HG03575 (cell line): ENCODE data around the gene OR6C76.
"Not testable (repeated sequence)": the region's sequence is repeated elsewhere in the genome, so short reads cannot be mapped to it uniquely, and the experiment has no call there.

Experiments
- ATAC-seq: cut with Tn5 transposase; IDR thresholded peaks from one replicate; pipeline ENCODE4 v1.9.1; 2021; ENCODE audit not compliant: unreplicated experiment, insufficient number of reproducible peaks, low FRiP score; ENCODE audit errors: extremely low read depth

The OR6C76 gene

GRCh38 chr12:55425954-55426353, at the start of gene OR6C76:
TSS of gene OR6C76 (plus strand) at chr12:55426254. CDS start at chr12:55426254, 0 bp downstream.
- no peak for ATAC-seq

DNA sequence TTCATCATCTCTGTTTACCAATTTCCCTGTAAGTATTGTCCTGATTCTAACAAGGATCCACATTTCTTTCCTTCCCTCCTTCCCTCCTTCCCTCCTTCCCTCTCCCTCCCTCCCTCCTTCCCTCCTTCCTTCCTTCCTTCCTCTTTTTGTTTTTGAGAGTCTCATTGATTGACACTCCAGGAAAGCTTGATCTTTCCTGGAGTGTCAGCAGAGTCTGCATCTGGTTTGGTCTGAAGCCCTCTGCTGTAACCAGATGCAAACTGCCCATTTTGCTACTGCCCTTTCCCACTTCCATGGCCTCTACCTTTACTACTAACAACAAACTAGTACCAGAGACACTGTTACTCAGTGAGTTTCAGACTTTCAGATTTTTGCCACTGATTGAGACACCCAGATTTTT, 40.2 kb upstream of the OR6C76 start:
- no peak for ATAC-seq

GRCh38 chr12:55392032-55392795, 33.8 kb upstream of the OR6C76 start:
- ATAC-seq = no peak

DNA sequence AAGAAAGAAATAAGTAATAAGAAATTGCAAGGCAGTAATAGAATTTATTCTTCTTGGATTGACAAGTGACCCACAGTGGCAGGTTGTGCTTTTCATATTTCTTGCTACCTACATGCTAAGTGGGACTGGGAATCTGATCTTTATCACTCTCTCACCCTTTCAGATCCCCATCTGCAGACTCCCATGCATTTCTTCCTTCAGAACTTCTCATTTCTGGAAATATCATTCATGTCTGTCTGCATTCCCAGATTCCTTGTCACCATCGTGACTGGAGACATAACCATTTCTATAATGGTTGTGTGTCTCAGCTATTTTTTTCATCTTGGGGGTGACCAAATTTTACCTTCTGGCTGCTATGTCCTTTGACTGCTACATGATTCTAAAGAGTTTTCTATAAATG, 29.7 kb upstream of the OR6C76 start:
- no peak for ATAC-seq

- ATAC-seq = no peak
These were observed 25.8 kb upstream of the OR6C76 start, which contains the start of gene OR6C65 for GRCh38 chr12:55400229-55400628. TSS of gene OR6C65 (plus strand) at chr12:55400529. CDS start at chr12:55400529, 0 bp downstream.

DNA sequence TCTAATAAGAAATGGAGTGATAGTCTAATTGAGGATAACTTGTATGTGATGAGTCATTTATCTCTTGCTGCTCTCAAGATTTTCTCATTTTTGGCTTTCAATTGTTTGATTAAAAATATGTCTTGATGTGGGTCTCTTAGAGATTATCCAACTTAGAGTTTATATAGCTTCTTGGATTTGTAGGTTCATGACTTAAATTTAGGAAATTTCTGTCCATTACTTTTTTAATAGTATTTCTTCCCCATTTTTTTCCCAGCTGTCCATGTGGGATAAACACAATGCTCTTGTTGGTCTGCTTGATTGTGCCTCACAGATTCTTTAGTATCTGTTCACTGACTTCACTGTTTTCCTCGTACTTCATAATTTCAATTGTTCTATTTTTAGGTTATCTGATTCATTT, 18.2 kb upstream of the OR6C76 start:
- ATAC-seq = no peak

DNA sequence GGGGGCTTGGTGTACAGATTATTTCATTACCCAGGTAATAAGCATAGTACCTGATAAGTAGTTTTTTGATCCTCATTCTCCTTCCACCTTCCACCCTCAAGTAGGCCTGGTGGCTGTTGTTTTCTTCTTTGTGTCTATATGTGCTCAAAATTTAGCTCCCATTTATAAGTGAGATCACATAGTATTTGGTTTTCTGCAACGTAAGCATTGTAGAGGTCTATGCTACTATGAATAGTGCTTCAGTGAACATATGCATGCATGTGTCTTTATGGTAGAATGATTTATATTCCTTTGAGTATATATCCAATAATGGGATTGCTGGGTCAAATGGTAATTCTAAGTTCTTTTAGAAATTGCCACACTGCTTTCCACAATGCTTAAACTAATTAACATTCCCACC, 16.9 kb upstream of the OR6C76 start:
- ATAC-seq = not testable (repeated sequence)

GRCh38 chr12:55412138-55412537, 13.9 kb upstream of the OR6C76 start:
- ATAC-seq = not testable (repeated sequence)

GRCh38 chr12:55413498-55414388, 12.3 kb upstream of the OR6C76 start:
- ATAC-seq = not testable (repeated sequence)

GRCh38 chr12:55414396-55414823, 11.6 kb upstream of the OR6C76 start:
- ATAC-seq = not testable (repeated sequence)

- ATAC-seq = not testable (repeated sequence)
These were observed 11.2 kb upstream of the OR6C76 start for GRCh38 chr12:55414889-55415288.

- no peak for ATAC-seq
These were observed 9.1 kb upstream of the OR6C76 start for GRCh38 chr12:55416961-55417360.

DNA sequence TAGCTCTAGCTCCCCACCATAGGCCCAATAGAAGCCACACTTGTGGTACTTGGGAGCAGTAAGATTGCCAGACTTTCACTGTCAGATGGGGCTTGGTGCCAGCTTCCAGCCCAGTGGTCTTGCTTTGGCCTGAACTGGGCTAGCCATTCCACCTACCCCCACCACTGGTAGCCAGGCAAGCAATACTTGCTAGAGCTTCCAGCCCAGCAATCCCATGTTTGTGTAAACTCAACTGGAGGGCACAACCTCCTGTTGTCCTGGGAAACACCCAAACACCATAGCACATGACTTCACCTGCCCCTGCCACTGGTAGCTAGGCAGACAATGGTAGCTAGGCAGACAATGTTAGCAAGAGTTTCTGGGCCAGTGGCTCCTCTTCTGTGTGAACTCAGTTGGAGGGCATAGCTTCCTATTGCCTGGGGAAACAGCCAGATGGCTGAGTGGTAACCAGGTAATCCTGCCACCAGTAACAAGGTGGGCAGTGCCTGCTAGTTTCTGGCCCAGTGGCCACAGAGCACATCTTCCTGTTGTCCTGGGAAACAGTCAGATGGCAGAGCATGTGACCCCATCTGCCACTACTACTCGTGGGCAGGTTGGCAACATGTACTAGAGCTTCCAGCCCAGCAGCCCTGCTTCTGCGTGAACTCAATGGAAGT, 5.6 kb upstream of the OR6C76 start:
- ATAC-seq = no peak

GRCh38 chr12:55428331-55429243, 2.5 kb downstream of the OR6C76 start:
- no peak for ATAC-seq

- not testable (repeated sequence) for ATAC-seq
These were observed 15.2 kb downstream of the OR6C76 start for GRCh38 chr12:55441233-55441632.

DNA sequence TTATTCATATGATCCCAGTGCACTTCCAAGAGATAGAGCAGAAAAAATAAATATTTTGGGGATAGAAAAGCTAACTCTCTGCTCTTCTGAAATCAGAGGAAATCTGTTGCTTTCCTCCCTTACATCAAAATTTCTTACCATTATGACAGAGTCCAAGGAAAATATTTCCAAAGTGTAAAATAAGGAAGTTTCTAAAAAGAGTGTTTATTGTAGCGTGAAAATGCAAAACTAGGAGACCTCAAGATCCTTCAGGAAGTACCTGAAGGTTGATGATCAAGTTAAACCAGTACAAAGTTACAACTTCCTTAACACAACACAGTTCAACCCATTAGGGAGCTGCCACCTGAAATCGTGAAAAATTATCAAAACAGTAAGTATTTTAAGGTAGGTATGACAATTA, 17.7 kb downstream of the OR6C76 start, which contains the start of gene OR6C2:
Gene OR6C2 (plus strand): TSS at position 301 of the 400 bp plus-strand sequence. CDS start 8,138 bp downstream, outside the sequence.
- no peak for ATAC-seq

DNA sequence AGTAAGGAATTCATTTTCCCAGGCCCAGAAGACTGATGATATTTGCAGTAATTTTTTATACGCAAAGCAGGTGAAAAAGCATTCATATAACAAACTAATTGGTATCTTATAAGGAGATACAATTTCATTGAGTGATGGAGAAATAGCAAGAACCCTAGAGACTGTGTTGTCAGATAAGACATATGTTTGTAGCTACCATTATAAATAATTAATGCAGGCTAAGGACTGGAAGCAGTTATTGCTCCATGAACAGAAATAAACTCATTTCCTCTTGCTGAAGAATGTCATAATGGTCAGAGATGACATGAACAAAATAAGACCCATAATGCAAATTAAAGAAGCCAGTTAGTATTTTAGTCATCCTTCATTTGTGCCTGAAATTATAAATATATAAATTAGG, 19.3 kb downstream of the OR6C76 start:
- ATAC-seq = no peak

DNA sequence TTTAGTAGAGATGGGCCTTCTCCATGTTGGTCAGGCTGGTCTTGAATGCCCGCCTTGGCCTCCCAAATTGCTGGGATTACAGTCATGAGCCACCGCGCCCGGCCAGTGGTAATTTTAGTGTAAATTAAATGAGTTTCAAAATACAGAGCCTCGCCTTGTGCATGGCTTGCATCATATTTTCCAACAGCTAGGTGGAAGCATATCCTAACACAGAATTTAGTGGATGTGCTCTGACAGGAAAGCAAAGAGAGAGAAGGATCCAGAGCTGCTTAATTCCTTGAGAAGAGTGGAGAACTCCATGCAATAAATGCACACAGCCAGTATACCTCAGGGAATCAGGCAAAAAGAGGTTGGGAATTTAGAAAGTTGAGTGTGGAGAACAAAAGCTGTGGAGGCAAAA, 20.3 kb downstream of the OR6C76 start:
- no peak for ATAC-seq
